NB4 (cell line): ENCODE data around the gene CAPNS2.

Experiments
- CTCF ChIP-seq: IDR thresholded peaks from one replicate; pipeline ENCODE4 v1.5.1; 2012; ENCODE audit warnings: low read depth, low read length
- MAX ChIP-seq: IDR thresholded peaks from 2 replicates; pipeline ENCODE4 v1.6.1; 2011; ENCODE audit warnings: low read depth, low read length
- MYC ChIP-seq: IDR thresholded peaks from 2 replicates; pipeline ENCODE4 v1.6.1; 2011; ENCODE audit warnings: low read depth, low read length
- POLR2A ChIP-seq: IDR thresholded peaks from 2 replicates; pipeline ENCODE4 v1.6.1; 2011; ENCODE audit warnings: mild to moderate bottlenecking; ENCODE audit not compliant: insufficient read length; ENCODE audit errors: extremely low read depth

GRCh38 chr16:55588799-55589198 lies 22.3 kb downstream of the CAPNS2 start:
- TF ChIP-seq CTCF (no peak), MYC (no peak), POLR2A (no peak), MAX (no peak)
